Measurements from ENCODE around the gene TAF9B.
A peak's percentile ranks its signal among the peaks of the same experiment; 100 is the strongest.
"Not testable (repeated sequence)": the region's sequence is repeated elsewhere in the genome, so short reads cannot be mapped to it uniquely, and the experiment has no call there.

Gene TAF9B

GRCh38 chrX:78111140-78111931 lies 28.1 kb downstream of the TAF9B start:
- no peak for DNase-seq

DNA sequence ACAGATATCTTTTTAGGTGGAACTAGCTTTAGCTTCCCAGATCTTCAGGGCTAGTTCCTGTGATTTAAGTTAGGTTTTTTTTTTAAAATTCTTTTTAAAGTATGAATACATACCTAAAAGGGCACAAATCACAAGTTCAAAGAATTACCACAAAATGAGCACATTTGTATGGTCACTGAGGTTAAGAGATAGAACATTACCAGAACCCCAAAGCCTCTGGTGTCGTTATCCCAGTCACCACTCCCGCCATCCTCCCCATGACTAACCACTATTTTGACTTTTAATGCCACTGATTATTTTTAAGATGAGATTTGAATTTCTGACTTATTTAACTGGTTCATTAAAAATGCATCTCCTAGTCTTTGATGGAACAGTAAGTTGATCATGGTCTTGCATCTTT lies 30.0 kb downstream of the TAF9B start:
- DNase-seq = no peak

DNA sequence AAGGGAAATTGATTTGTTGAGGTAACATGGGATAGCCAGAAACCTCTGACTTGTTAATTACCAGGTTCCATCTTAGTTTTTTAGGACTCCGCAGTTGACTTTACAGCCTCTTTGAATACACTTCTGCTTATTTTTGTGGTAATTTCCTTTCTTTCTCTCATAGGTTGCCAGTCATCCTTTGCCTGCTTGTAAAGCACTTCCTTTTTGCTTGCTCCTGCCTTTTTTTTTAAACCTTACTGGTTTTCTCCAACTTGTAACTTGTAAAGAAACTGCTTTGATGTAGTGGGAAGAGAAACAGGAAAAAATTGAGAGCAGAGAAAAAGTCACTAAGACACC lies 32.8 kb downstream of the TAF9B start:
- no peak for DNase-seq

- no peak for DNase-seq
Observed at GRCh38 chrX:78105944-78106650, 33.4 kb downstream of the TAF9B start.

- no peak for DNase-seq
Observed at GRCh38 chrX:78104447-78105176, 34.8 kb downstream of the TAF9B start.

DNA sequence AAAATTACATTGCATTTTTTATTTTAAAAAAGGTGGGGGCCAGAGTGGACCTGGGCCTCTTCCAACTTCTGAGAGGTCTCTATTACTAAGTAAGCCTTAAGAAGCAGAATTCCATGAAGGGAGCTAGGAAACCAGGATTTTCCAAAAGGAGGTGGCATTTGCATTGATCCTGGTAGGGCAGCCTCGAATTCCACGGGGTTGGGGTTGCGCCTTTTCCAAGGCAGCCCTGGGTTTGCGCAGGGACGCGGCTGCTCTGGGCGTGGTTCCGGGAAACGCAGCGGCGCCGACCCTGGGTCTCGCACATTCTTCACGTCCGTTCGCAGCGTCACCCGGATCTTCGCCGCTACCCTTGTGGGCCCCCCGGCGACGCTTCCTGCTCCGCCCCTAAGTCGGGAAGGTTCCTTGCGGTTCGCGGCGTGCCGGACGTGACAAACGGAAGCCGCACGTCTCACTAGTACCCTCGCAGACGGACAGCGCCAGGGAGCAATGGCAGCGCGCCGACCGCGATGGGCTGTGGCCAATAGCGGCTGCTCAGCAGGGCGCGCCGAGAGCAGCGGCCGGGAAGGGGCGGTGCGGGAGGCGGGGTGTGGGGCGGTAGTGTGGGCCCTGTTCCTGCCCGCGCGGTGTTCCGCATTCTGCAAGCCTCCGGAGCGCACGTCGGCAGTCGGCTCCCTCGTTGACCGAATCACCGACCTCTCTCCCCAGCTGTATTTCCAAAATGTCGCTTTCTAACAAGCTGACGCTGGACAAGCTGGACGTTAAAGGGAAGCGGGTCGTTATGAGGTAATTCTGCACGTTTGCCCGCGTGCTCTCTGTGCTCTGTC lies 35.6 kb downstream of the TAF9B start, which contains the start of gene PGK1:
Gene PGK1 (plus strand): TSS at position 626 of the 824 bp plus-strand sequence. CDS start 93 bp downstream, at position 719.
- DNase-seq = peak; percentile 87

DNA sequence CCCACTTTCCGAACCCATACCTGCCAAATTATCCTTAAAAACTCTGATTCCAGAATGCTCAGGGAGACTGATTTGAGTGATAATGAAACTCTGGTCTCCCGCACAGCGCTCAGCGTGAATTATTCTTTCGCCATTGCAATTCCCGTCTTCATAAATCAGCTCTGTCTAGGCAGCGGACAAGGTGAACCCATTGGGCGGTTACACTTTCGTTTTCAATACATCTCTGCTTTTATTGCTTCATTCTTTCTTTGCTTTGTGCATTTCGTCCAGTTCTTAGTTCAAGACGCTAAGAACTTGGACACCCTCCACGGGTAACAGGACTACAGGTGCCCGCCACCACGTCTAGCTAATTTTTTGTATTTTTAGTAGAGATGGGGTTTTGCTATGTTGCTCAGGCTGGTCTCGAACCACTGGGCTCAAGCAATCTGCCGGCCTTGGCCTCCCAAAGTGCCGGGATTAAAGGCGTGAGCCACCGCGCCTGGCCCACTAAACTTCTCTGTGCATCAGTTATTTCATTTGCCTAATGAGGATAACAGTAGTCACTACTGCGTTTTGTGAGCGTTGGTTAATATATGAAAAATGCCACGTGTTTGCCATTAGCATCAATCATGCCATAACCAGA lies 36.3 kb downstream of the TAF9B start:
- no peak for DNase-seq

DNA sequence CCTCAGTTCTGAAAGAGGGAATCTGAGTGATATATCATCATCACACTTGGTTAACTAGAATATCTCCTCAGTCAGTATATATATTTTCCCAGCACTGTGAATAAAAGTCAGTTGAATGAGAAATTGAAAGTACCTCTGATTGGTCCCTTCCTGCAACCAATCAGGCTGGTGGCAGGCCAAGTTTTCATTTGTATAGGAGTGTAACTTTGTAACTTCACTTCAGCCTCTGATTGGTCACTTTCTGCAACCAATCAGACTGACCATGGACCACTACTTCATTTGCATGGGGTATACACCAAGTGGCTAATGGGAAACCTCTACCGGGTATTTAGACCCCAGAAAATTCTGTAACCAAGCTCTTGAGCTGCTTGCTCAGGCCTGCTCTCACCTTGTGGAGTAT lies 37.4 kb downstream of the TAF9B start:
- DNase-seq = no peak

DNA sequence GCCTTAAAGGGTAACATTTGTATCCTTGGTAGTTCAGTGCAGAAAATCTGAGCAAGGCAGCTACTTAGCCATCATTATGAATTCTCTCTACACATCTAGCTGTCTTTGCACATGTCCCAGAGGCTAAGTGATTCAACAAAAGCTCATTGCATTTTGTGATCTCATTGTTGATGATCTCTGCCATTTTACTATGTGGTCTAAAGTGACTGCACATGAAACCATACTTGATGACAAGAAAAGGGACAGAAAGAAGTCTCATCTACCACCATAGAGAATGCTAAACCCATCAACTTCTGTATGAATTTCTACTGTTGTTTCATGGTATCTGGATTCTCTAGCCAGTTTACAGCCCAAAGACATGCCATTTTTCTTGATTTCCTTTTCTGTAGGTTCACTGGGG lies 41.3 kb downstream of the TAF9B start:
- DNase-seq = no peak

- no peak for DNase-seq
Observed at GRCh38 chrX:78092296-78092695, 47.2 kb downstream of the TAF9B start.

- not testable (repeated sequence) for DNase-seq
Observed at GRCh38 chrX:78081413-78081812, 58.0 kb downstream of the TAF9B start.

Data from activated CD4-positive, CD25-positive, alpha-beta regulatory T cell treated with anti-CD3 and anti-CD28 coated beads, Interleukin-2, amount 50 U/mL, for 72 hours (primary cell).